HAP-1 (cell line): Measurements from ENCODE around the gene TUBD1.
"Not testable (repeated sequence)": the region's sequence is repeated elsewhere in the genome, so short reads cannot be mapped to it uniquely, and the experiment has no call there.

Source experiments
- DNase-seq, 2 experiments: peaks; one replicate each; pipeline ENCODE4 v3.0.0-alpha.2; 2016 to 2020; ENCODE audit warnings: low spot score in 2 of 2
- H3K27me3 ChIP-seq: fragments of 250-450 bp; sonication (Bioruptor Pico); 2 replicates; pipeline ENCODE4 v1.5.1; 2020; ENCODE audit warnings: low read depth, mild to moderate bottlenecking, moderate library complexity
- H3K36me3 ChIP-seq: fragments of 250-450 bp; sonication (Bioruptor Pico); replicated peaks from 2 replicates; pipeline ENCODE4 v1.5.1; 2020; ENCODE audit warnings: mild to moderate bottlenecking
- H3K4me1 ChIP-seq: fragments of 250-450 bp; sonication (Bioruptor Pico); 2 replicates; pipeline ENCODE4 v1.5.1; 2020; ENCODE audit warnings: mild to moderate bottlenecking
- H3K4me3 ChIP-seq: fragments of 250-450 bp; sonication (Bioruptor Pico); 2 replicates; pipeline ENCODE4 v1.5.1; 2020; ENCODE audit warnings: mild to moderate bottlenecking, moderate library complexity
- H3K9me3 ChIP-seq: fragments of 250-450 bp; sonication (Bioruptor Pico); 2 replicates; pipeline ENCODE4 v1.5.1; 2020; ENCODE audit warnings: mild to moderate bottlenecking, moderate library complexity
- in situ Hi-C: fragments of 300-500 bp; cut with MboI; formaldehyde crosslinking; loops from 3 replicates; pipeline ENCODE4 v1.14.3; 2020; ENCODE audit warnings: low sequenced_read_pairs, inconsistent platforms, mixed read lengths

Gene TUBD1, protein sequence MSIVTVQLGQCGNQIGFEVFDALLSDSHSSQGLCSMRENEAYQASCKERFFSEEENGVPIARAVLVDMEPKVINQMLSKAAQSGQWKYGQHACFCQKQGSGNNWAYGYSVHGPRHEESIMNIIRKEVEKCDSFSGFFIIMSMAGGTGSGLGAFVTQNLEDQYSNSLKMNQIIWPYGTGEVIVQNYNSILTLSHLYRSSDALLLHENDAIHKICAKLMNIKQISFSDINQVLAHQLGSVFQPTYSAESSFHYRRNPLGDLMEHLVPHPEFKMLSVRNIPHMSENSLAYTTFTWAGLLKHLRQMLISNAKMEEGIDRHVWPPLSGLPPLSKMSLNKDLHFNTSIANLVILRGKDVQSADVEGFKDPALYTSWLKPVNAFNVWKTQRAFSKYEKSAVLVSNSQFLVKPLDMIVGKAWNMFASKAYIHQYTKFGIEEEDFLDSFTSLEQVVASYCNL

DNA sequence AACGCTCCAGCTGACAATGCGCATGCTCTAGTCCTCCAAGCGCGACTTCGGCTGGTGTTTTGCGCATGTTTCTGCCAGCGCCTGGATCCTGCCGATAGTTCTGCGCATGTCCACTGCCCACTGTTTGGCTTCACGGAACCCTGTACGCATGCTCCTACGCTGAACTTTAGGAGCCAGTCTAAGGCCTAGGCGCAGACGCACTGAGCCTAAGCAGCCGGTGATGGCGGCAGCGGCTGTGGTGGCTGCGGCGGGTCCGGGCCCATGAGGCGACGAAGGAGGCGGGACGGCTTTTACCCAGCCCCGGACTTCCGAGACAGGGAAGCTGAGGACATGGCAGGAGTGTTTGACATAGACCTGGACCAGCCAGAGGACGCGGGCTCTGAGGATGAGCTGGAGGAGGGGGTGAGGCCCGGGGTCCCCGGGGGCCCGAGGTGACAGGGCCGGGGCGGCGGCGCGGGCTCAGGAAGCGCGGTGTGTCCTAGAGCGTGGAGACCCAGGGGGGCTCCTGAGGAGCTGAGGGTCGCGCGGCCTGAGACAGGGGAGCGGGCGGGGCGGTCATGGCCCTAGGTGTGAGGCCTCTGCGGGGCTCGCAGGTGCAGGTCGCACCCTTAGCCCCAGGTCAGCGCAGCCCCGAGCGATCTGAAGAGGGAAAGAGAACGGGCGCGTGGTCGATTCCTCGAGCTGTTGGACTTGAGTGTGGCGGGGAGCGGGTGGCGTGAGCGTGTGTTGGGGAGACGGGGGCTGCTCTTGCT lies at the start of gene TUBD1, which contains the start of gene RPS6KB1:
TUBD1 (minus strand) TSS at position 20 of the 752 bp plus-strand sequence. CDS start 1,941 bp downstream, outside the sequence.
RPS6KB1 (plus strand) TSS at position 198 of the 752 bp plus-strand sequence; CDS start at position 262, 64 bp downstream.
- Histone ChIP-seq H3K27me3 (no peaks in the 10 kb centered on the region), H3K9me3 (no peaks in the 10 kb centered on the region), H3K36me3 (peaks cover 15% of the 10 kb centered on the region; the same call in 1 of the 2 replicates), H3K4me1 (no peaks in the 10 kb centered on the region; the same call in 1 of the 2 replicates), H3K4me3 (peak within 1 kb of the TSS; percentile 88)
- DNase-seq = peak; percentile 97 to 98
- in situ Hi-C loops = no loop called here

DNA sequence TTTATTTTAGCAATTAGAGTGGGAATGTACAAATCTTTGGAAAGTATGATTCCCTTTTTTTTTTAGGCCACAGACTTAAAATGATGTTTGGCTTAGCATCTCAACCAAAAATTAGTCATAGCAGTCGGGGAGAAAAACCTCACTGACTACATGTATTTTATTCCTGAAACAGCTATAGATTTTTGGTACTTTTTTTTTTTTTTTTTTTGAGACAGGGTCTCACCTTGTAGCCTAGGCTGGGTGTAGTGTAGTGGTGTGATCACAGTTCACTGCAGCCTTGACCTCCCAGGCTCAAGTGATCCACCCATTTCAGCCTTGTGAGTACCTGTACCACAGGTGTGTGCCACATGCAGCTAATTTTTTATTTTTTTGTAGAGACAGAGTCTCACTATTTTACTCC lies 48.4 kb upstream of the TUBD1 start:
- no peak for DNase-seq
- no peaks in the 10 kb centered on the region for H3K9me3 ChIP-seq
- in situ Hi-C loops = no loop called here
- no peak overlapping the region for H3K4me3 ChIP-seq
- H3K4me1 ChIP-seq = no peaks in the 10 kb centered on the region
- peaks cover 48% of the 10 kb centered on the region for H3K36me3 ChIP-seq
- H3K27me3 ChIP-seq = no peaks in the 10 kb centered on the region

- H3K9me3 ChIP-seq, DNase-seq, H3K27me3 ChIP-seq, H3K4me1 ChIP-seq, in situ Hi-C loops, H3K4me3 ChIP-seq: not testable (repeated sequence)
- peaks cover 44% of the 10 kb centered on the region for H3K36me3 ChIP-seq
Observed at GRCh38 chr17:59940697-59941096, 48.0 kb upstream of the TUBD1 start.

DNA sequence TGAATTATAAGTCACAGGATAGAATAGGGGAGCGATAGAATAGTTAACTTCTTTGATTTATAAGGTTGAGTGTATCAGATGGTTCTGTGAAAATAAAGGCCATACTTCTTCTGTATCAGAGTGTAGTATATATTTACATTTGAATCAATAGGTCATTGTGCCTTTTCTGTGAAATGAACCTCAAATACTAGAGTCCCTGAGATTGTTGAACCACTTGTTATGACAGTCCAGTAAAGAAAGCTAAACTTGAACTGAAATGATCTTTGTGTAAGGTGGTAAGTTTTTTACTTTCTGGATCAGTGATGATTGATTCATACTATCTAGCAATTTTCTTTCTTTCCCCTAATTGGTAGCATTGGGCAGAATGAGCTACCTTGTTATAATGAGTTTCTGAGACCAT lies 40.6 kb upstream of the TUBD1 start:
- peaks cover 51% of the 10 kb centered on the region for H3K36me3 ChIP-seq

DNA sequence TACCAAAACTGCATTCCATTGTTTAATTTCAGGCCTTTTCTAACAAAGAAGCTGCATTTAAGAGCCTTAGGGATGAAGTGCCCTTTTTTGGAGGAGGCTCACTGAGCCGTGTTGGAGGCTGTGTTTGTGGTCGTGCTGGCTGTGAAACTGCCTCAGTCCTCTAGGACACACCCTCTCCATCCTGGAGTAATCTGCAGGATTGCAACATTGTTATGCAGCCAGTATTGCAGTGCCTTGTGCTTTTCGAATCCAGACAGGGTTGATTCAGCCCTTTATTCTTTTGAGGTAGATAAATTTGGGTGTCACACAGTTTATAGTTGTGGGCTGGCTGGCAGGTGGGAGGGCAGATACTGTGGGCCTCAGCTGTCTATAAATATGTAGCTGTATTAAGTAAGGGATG lies 38.0 kb upstream of the TUBD1 start:
- H3K4me1 ChIP-seq, in situ Hi-C loops, H3K27me3 ChIP-seq, H3K9me3 ChIP-seq, H3K4me3 ChIP-seq: not testable (repeated sequence)
- peak; percentile 55 to 62 for DNase-seq
- peaks cover 43% of the 10 kb centered on the region for H3K36me3 ChIP-seq

More for the DNA sequence above, 40.6 kb upstream of the TUBD1 start:
- H3K9me3 ChIP-seq, H3K4me3 ChIP-seq, DNase-seq, H3K27me3 ChIP-seq, H3K4me1 ChIP-seq, in situ Hi-C loops: not testable (repeated sequence)

DNA sequence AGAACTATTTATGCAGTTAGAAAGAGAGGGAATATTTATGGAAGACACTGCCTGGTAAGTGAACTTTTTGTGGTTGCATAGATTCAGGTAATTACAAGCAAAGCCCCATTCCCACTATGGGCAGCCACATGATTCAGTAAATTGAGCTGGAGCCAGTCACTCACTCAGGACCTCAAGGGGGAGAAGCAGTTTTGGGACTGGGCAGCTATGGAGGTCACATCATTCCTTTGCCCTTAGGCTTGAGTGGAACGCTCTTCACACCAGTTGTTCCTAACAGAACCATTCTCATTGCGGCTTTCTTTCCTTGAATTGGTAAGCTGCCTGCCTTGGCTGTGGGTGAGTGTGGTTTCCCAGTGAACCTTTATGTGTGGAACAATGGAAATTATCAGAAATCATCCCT lies 37.4 kb upstream of the TUBD1 start:
- in situ Hi-C loops, H3K9me3 ChIP-seq, DNase-seq, H3K4me1 ChIP-seq, H3K27me3 ChIP-seq, H3K4me3 ChIP-seq: not testable (repeated sequence)
- H3K36me3 ChIP-seq = peaks cover 44% of the 10 kb centered on the region

DNA sequence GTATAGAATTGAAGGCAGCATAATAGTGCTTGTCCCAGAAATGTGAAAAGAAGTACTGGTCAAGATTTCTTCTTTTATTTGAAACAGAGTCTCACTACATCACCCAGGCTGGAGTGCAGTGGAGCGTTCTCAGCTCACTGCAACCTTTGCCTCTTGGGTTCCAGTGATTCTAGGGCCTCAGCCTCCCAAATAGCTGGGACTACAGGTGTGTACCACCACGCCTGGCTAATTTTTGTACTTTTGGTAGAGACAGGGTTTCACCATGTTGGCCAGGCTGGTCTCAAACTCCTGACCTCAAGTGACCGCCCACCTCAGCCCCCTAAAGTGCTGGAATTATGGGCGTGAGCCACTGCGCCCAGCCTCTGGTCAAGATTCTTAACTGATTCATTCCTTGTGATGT lies 27.9 kb upstream of the TUBD1 start:
- peaks cover 42% of the 10 kb centered on the region for H3K36me3 ChIP-seq
- in situ Hi-C loops = loop anchor here (25.0 kb wide), 2 partner anchors 517 to 608 kb away; no protein-coding TSS in a partner anchor
- not testable (repeated sequence) for H3K9me3 ChIP-seq, H3K4me3 ChIP-seq, H3K27me3 ChIP-seq, DNase-seq, H3K4me1 ChIP-seq

GRCh38 chr17:59916446-59916845 lies 23.7 kb upstream of the TUBD1 start:
- H3K4me1 ChIP-seq = no peaks in the 10 kb centered on the region
- no peak overlapping the region for H3K4me3 ChIP-seq
- in situ Hi-C loops = loop anchor here (10.0 to 25.0 kb wide), 3 partner anchors 118 to 604 kb away; no protein-coding TSS in a partner anchor
- DNase-seq = no peak
- H3K27me3 ChIP-seq = no peaks in the 10 kb centered on the region
- H3K36me3 ChIP-seq = peaks cover 45% of the 10 kb centered on the region
- H3K9me3 ChIP-seq = no peaks in the 10 kb centered on the region

- Histone ChIP-seq H3K27me3 (no peaks in the 10 kb centered on the region), H3K4me1 (no peaks in the 10 kb centered on the region), H3K36me3 (peaks cover 34% of the 10 kb centered on the region), H3K4me3 (no peak overlapping the region), H3K9me3 (no peaks in the 10 kb centered on the region)
- DNase-seq = peak; percentile 25 to 56
- in situ Hi-C loops = loop anchor here (10.0 to 25.0 kb wide), 3 partner anchors 120 to 602 kb away; no protein-coding TSS in a partner anchor
Observed at GRCh38 chr17:59914274-59914854, 21.6 kb upstream of the TUBD1 start.

- Histone ChIP-seq H3K4me1 (no peaks in the 10 kb centered on the region), H3K4me3 (no peak overlapping the region), H3K36me3 (no peaks in the 10 kb centered on the region), H3K27me3 (no peaks in the 10 kb centered on the region), H3K9me3 (no peaks in the 10 kb centered on the region)
- no peak for DNase-seq
- in situ Hi-C loops = loop anchor here (25.0 kb wide), 2 partner anchors 530 to 595 kb away; no protein-coding TSS in a partner anchor
Observed at GRCh38 chr17:59907467-59907866, 14.7 kb upstream of the TUBD1 start.

DNA sequence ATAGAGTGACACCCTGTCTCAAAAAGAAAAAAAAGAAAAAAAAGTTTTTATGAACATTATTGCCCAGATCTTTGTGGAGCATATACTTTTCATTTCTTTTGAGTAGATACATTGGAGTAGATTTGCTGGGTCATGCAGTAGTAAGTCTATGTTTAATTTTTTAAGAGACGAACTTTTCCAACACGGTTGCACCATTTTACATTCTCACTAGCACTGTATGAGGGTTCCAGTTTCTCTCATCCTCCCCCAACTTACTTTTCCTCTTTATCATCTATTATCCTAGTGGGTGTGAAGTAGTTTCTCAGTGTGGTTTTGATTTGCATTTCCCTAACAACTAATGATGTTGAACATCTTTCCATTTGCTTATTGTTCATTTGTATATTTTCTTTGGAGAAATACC lies 10.7 kb upstream of the TUBD1 start:
- in situ Hi-C loops = loop anchor here (25.0 kb wide), 2 partner anchors 534 to 591 kb away; no protein-coding TSS in a partner anchor
- no peak overlapping the region for H3K4me3 ChIP-seq

DNA sequence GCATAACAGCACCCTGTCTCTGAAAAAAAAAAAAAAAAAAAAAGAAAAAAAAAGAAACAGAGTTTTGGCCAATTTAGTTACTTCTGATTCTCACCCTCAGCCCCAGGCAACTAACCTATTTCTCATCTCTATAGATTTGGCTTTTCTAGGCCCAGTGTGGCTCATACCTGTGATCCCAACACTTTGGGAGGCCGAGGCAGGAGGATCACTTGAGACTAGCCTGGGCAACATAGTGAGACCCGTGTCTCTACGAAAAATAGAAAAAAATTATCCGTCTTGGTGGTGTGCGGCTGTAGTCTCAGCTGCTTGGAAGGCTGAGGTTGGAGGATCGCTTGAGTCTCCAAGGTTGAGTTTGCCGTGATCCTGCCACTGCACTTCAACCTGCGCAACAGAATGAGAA lies 8.9 kb upstream of the TUBD1 start:
- no peaks in the 10 kb centered on the region for H3K27me3 ChIP-seq
- peaks cover 5% of the 10 kb centered on the region; the same call in 1 of the 2 replicates for H3K36me3 ChIP-seq
- in situ Hi-C loops = loop anchor here (25.0 kb wide), 2 partner anchors 536 to 589 kb away; no protein-coding TSS in a partner anchor
- DNase-seq = no peak
- H3K4me3 ChIP-seq = no peak overlapping the region
- H3K4me1 ChIP-seq = no peaks in the 10 kb centered on the region; the same call in 1 of the 2 replicates
- no peaks in the 10 kb centered on the region for H3K9me3 ChIP-seq

More for the DNA sequence above, 10.7 kb upstream of the TUBD1 start:
- H3K36me3 ChIP-seq = peaks cover 5% of the 10 kb centered on the region; the same call in 1 of the 2 replicates
- DNase-seq = no peak
- H3K4me1 ChIP-seq = no peaks in the 10 kb centered on the region; the same call in 1 of the 2 replicates
- no peaks in the 10 kb centered on the region for H3K27me3 ChIP-seq
- H3K9me3 ChIP-seq = no peaks in the 10 kb centered on the region

GRCh38 chr17:59899099-59899498 lies 6.4 kb upstream of the TUBD1 start:
- no peaks in the 10 kb centered on the region; the same call in 1 of the 2 replicates for H3K4me1 ChIP-seq
- H3K27me3 ChIP-seq = no peaks in the 10 kb centered on the region
- no peak for DNase-seq
- peaks cover 11% of the 10 kb centered on the region; the same call in 1 of the 2 replicates for H3K36me3 ChIP-seq
- in situ Hi-C loops = no loop called here
- H3K9me3 ChIP-seq = no peaks in the 10 kb centered on the region
- no peak overlapping the region for H3K4me3 ChIP-seq
